NCI-H1105 treated with DMSO at 0.1 percent for 48 hours (cell line): ENCODE measurements around the gene HSPA1L.
A peak's percentile ranks its signal among the peaks of the same experiment; 100 is the strongest.
"Not testable (repeated sequence)": the region's sequence is repeated elsewhere in the genome, so short reads cannot be mapped to it uniquely, and the experiment has no call there.

Experiments
- DNase-seq: peaks from one replicate; lab custom pipeline; 2025; lab: John Stamatoyannopoulos, UW

Gene HSPA1L

GRCh38 chr6:31836474-31837368, 21.6 kb upstream of the HSPA1L start:
- no peak for DNase-seq

- DNase-seq = peak; percentile 31
Measured at GRCh38 chr6:31836047-31836473, 21.0 kb upstream of the HSPA1L start.

- peak; percentile 89 for DNase-seq
Measured at GRCh38 chr6:31834367-31835250, 19.5 kb upstream of the HSPA1L start.

- no peak for DNase-seq
Measured at GRCh38 chr6:31831350-31832215, 16.5 kb upstream of the HSPA1L start.

- DNase-seq = no peak
Measured at GRCh38 chr6:31830886-31831335, 15.8 kb upstream of the HSPA1L start.

GRCh38 chr6:31829633-31830283, 14.7 kb upstream of the HSPA1L start:
- peak; percentile 64 for DNase-seq

- peak; percentile 100 for DNase-seq
Measured at GRCh38 chr6:31827286-31828079, 12.4 kb upstream of the HSPA1L start, which contains the start of gene HSPA1B. TSS of gene HSPA1B (plus strand) at chr6:31827738. CDS start at chr6:31827951, 213 bp downstream.

GRCh38 chr6:31826793-31827285, 11.8 kb upstream of the HSPA1L start:
- peak; percentile 83 for DNase-seq

- DNase-seq = no peak
Measured at GRCh38 chr6:31825553-31825952, 10.5 kb upstream of the HSPA1L start.

- not testable (repeated sequence) for DNase-seq
Measured at GRCh38 chr6:31823592-31824196, 8.6 kb upstream of the HSPA1L start.

- no peak for DNase-seq
Measured at GRCh38 chr6:31822036-31822821, 7.1 kb upstream of the HSPA1L start.

GRCh38 chr6:31821301-31822035, 6.4 kb upstream of the HSPA1L start:
- DNase-seq = peak; percentile 31

GRCh38 chr6:31820399-31820798, 5.3 kb upstream of the HSPA1L start:
- DNase-seq = not testable (repeated sequence)

- DNase-seq = no peak
Measured at GRCh38 chr6:31819871-31820299, 4.8 kb upstream of the HSPA1L start.

- not testable (repeated sequence) for DNase-seq
Measured at GRCh38 chr6:31817929-31818511, 2.9 kb upstream of the HSPA1L start.

- not testable (repeated sequence) for DNase-seq
Measured at GRCh38 chr6:31817133-31817928, 2.2 kb upstream of the HSPA1L start.

GRCh38 chr6:31814677-31815024, 432 bp downstream of the HSPA1L start:
- peak; percentile 96 for DNase-seq
